BLaER1 treated with 17β-estradiol and CSF1 and Interleukin-3, amounts not matched to agents 10 nM and 100 nM (cell line): ENCODE measurements around the gene ZSCAN29.

ENCODE experiments used
- H3K27ac ChIP-seq, 11 experiments: shearing (Covaris generic); formaldehyde crosslinking; 2 replicates each; pipeline ENCODE4 v1.8.1; 2022
- H3K27me3 ChIP-seq, 11 experiments: shearing (Covaris generic); formaldehyde crosslinking; 2 replicates each; pipeline ENCODE4 v1.8.1; 2022
- H3K36me3 ChIP-seq, 11 experiments: shearing (Covaris generic); formaldehyde crosslinking; 2 replicates each; pipeline ENCODE4 v1.8.1; 2022
- H3K4me1 ChIP-seq, 10 experiments: shearing (Covaris generic); formaldehyde crosslinking; 2 replicates each; pipeline ENCODE4 v1.8.1; 2022
- H3K4me2 ChIP-seq, 11 experiments: shearing (Covaris generic); formaldehyde crosslinking; 2 replicates each; pipeline ENCODE4 v1.8.1; 2022
- H3K4me3 ChIP-seq, 10 experiments: shearing (Covaris generic); formaldehyde crosslinking; 2 replicates each; pipeline ENCODE4 v1.8.1; 2022
- H3K9ac ChIP-seq, 11 experiments: shearing (Covaris generic); formaldehyde crosslinking; 2 replicates each; pipeline ENCODE4 v1.8.1; 2022
- H3K9me3 ChIP-seq, 11 experiments: shearing (Covaris generic); formaldehyde crosslinking; replicated peaks in 1 of 11; 2 replicates each; pipeline ENCODE4 v1.8.1; 2022
- H4K20me1 ChIP-seq, 11 experiments: shearing (Covaris generic); formaldehyde crosslinking; 2 replicates each; pipeline ENCODE4 v1.8.1; 2022
- Cebpa-rat ChIP-seq, 11 experiments: shearing (Covaris generic); IDR thresholded peaks; 2 replicates each; pipeline ENCODE4 v1.8.1; 2022

ZSCAN29 gene

DNA sequence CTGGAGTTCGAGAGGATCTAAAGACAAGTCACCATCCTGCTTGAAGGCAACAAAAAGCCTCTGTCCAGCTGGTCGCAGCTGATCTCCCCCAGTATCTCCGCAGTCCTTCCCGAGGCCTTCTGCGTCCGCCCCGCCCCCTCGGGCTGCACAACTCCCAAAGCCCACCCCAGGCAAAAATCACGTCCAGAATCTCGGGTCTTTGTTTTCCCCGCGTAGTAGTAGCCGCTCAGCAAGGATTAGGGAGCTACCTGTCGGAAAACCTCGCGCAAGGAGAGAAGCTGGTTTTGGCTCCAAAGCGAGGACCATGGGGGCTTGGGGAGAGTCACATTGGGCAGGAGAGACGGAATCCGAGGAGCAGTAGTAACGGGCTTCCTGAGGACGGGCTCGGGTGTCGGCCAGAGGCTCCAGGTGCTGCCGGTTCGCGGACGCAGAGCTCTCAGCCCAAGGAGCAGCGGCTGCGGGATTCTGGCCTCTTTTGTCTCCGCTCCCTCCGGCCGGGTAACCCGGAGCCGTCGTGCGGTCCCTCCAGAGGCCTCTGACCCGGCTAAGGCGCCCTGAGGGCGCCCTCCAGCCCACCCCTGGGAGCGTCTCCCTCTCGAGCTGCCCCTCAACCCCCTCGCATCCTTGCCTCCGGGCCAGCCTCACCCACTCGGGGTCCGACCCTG is 401 bp downstream of the ZSCAN29 start:
- no peaks in the 10 kb centered on the region for H3K27me3 ChIP-seq
- H3K4me2 ChIP-seq = peak overlapping the region; percentile 85 to 98 (median 95)
- H3K36me3 ChIP-seq = peaks cover 34 to 62% (median 52%) of the 10 kb centered on the region in 11 experiments
- H3K27ac ChIP-seq = peak overlapping the region; percentile 82 to 92 (median 88)
- H3K4me3 ChIP-seq = peak overlapping the region; percentile 76 to 93 (median 85)
- H4K20me1 ChIP-seq = peaks cover 0 to 19% (median 0%) of the 10 kb centered on the region in 11 experiments; a peak in 4 of 22 replicates
- H3K9ac ChIP-seq = peak overlapping the region; percentile 88 to 93 (median 92)
- peaks cover 30 to 50% (median 42%) of the 10 kb centered on the region in 11 experiments for H3K9me3 ChIP-seq
- peaks cover 33 to 41% (median 36%) of the 10 kb centered on the region in 10 experiments for H3K4me1 ChIP-seq
- no peak for TF ChIP-seq Cebpa-rat (IDR thresholded peaks at IDR 0.05)

DNA sequence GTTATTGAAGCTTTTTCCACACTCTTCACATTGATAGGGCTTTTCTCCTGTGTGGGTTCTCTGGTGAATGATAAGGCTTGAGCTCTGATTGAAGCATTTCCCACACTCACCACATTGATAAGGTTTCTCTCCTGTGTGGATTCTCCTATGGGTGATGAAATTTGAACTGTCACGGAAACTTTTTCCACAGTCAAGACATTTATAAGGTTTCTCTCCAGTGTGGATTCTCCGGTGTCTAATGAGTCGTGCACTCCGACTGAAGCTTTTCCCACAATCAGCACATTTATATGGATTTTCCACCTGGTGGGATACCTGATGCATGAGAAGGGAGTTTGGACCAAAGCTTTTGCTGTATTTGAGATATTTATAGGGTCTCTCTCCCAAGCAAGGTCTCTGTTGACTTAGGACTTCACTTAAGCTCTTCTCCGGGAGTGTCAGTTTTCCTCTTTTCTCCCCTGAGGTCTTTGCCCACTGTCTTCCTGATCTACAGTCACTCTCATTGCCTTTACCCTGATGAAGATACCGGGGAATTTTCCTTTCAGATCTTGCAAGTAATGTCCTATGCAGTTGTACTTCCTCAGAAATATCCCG is 9.4 kb downstream of the ZSCAN29 start:
- peak overlapping the region in 9 of 10 experiments; percentile 20 to 51 (median 35); a peak in 17 of 20 replicates for H3K4me3 ChIP-seq
- H3K27ac ChIP-seq = no peak overlapping the region
- H3K9me3 ChIP-seq = peaks cover 89 to 100% (median 97%) of the 10 kb centered on the region in 11 experiments
- no peak for TF ChIP-seq Cebpa-rat (IDR thresholded peaks at IDR 0.05)
- H3K36me3 ChIP-seq = peaks cover 82 to 100% (median 98%) of the 10 kb centered on the region in 11 experiments
- H4K20me1 ChIP-seq = 0 out of 22 replicates have a peak, but pooled peaks cover 0 to 5% (median 0%) of the 10 kb centered on the region in 11 experiments
- H3K4me1 ChIP-seq = peaks cover 0 to 26% (median 0%) of the 10 kb centered on the region in 10 experiments; a peak in 3 of 20 replicates
- H3K4me2 ChIP-seq = no peak overlapping the region
- no peaks in the 10 kb centered on the region for H3K27me3 ChIP-seq
- no peak overlapping the region for H3K9ac ChIP-seq

DNA sequence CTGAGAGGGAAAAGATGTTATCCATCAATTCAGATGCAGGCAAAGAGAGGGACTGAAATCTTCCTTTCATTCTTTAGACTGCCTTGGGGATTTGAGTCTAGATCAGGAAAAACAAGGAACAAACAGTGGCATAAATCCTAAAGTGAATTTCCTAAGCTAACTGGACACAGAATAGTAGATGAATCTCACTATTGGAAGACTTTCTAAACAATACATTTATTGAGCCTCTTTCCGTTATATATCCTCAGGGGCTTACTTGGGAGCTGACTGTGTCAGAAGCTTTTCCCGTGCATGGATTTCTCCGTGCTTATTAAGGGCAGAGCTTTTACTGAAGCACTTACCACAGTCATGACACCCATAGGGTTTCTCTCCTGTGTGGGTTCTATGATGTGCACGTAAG is 10.0 kb downstream of the ZSCAN29 start:
- peaks cover 0 to 21% (median 0%) of the 10 kb centered on the region in 10 experiments; a peak in 3 of 20 replicates for H3K4me1 ChIP-seq
- H3K4me2 ChIP-seq = no peak overlapping the region
- no peak overlapping the region for H3K27ac ChIP-seq
- H3K9me3 ChIP-seq = peaks cover 84 to 96% (median 91%) of the 10 kb centered on the region in 11 experiments
- H3K36me3 ChIP-seq = peaks cover 76 to 99% (median 93%) of the 10 kb centered on the region in 11 experiments
- no peaks in the 10 kb centered on the region for H3K27me3 ChIP-seq
- peak overlapping the region in 9 of 10 experiments; percentile 20 to 51 (median 35); a peak in 18 of 20 replicates for H3K4me3 ChIP-seq
- H3K9ac ChIP-seq = no peak overlapping the region
- 0 out of 22 replicates have a peak, but pooled peaks cover 0 to 5% (median 0%) of the 10 kb centered on the region in 11 experiments for H4K20me1 ChIP-seq
- no peak for TF ChIP-seq Cebpa-rat (IDR thresholded peaks at IDR 0.05)

DNA sequence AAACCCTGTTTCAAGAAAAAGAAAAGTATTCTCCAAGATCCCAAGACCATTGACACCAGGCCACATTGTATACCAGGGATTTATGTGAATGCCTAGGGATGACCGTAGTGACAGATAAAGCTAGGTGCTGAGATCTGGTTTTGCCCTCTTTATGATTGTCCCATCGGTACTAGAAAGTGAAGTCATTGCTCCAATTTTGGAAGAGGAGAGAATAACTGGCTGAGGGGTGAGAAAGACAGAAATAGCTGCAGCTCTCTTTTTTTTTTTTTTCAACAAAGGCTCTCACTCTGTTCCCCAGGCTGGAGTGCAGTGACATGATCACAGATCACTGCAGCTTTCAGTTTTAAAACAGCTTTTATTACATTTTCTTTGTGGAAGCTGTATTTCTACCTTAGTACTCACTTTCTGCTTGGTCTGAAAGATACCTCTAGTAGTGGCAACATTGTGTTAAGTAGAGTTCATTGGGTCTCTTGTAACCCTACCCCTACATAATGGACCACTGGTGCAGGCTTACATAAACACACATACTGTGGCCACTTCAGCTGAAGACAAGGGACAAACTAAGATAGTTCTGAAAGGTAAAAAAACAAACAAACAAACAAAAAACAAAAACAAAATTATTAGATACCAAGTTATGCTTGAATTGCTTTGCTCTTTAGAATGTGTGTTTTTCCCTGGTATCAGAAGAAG is 18.0 kb downstream of the ZSCAN29 start:
- no peak for TF ChIP-seq Cebpa-rat (IDR thresholded peaks at IDR 0.05)
- H3K27ac ChIP-seq = no peak overlapping the region
- no peak overlapping the region for H3K9ac ChIP-seq
- no peaks in the 10 kb centered on the region for H3K27me3 ChIP-seq
- no peak overlapping the region for H3K4me3 ChIP-seq
- H3K4me2 ChIP-seq = peak overlapping the region in 1 of 11 experiments; percentile 58; a peak in 3 of 22 replicates
- peaks cover 11 to 52% (median 22%) of the 10 kb centered on the region in 11 experiments; a peak in 21 of 22 replicates for H3K36me3 ChIP-seq
- H4K20me1 ChIP-seq = no peaks in the 10 kb centered on the region
- H3K4me1 ChIP-seq = peaks cover 15 to 23% (median 19%) of the 10 kb centered on the region in 10 experiments
- peaks cover 4 to 16% (median 11%) of the 10 kb centered on the region in 11 experiments; a peak in 20 of 22 replicates for H3K9me3 ChIP-seq

DNA sequence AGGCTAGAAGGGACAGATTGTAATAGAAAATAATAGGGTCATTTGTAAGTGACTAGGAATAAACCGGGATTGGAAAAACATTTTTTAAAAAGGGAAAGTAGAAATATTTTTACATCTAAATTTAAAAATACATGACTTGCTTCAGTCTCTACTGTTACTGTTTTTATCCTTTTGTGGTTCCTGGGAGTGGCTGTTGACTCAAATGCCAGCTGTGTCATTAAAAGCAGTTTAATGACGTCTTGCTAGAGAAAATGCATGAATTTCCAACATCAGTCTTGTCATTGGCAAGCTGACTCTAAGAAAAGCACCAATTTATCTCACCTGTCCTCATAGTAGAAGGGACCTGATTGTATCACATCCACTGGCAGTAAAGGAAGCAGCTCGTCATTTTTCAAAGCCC is 23.7 kb downstream of the ZSCAN29 start:
- Histone ChIP-seq H3K4me1 (peaks cover 0 to 14% (median 0%) of the 10 kb centered on the region in 10 experiments; a peak in 4 of 20 replicates), H3K4me3 (no peak overlapping the region), H3K27me3 (no peaks in the 10 kb centered on the region), H3K36me3 (peaks cover 0 to 40% (median 6%) of the 10 kb centered on the region in 11 experiments; a peak in 11 of 22 replicates), H3K9ac (no peak overlapping the region), H3K4me2 (no peak overlapping the region; a peak in 1 of 22 replicates), H4K20me1 (no peaks in the 10 kb centered on the region), H3K9me3 (no peaks in the 10 kb centered on the region), H3K27ac (no peak overlapping the region)
- TF ChIP-seq Cebpa-rat (IDR thresholded peaks at IDR 0.05) = no peak

DNA sequence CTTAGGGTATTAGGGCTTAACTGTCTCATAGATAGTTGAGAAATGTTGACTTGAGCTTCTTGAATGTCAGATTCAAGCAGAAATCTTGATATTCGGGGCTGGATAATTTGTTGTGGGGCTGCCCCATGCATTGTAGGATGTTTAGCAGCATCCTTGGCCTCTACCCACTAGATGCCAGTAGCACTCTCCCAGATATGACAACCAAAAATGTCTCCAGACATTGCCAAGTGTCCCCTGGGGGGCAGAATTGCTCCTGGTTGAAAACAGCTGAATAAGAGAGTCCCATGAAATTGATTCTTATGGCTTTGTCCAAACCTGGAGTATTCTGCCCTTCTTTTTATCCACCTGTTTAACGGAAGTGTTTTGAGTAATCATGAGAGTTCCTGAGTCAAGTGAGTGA is 24.5 kb downstream of the ZSCAN29 start:
- Histone ChIP-seq H3K4me2 (no peak overlapping the region), H3K9me3 (no peaks in the 10 kb centered on the region), H3K4me3 (no peak overlapping the region), H3K36me3 (peaks cover 0 to 33% (median 6%) of the 10 kb centered on the region in 11 experiments; a peak in 11 of 22 replicates), H3K27me3 (no peaks in the 10 kb centered on the region), H3K9ac (no peak overlapping the region), H4K20me1 (no peaks in the 10 kb centered on the region), H3K27ac (no peak overlapping the region), H3K4me1 (peaks cover 0 to 14% (median 0%) of the 10 kb centered on the region in 10 experiments; a peak in 4 of 20 replicates)
- no peak for TF ChIP-seq Cebpa-rat (IDR thresholded peaks at IDR 0.05)

DNA sequence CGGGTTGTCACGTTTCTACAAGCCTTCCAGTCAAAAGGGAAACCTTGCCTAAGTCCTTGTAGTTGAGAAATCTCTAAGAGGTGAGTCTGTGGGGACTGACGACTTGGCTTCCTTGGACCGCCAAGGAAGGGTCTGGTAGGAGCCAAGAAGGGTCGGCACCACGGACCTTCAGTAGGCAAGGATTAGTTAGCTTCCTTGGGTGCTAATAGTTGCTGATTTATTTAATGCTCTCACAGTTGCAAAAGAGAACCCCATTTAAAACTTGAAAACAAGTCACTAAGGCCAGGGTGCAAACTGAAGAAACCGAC is 40.1 kb downstream of the ZSCAN29 start:
- H3K27ac ChIP-seq = peak overlapping the region; percentile 79 to 93 (median 86); a peak in 20 of 22 replicates
- H3K27me3 ChIP-seq = no peaks in the 10 kb centered on the region
- peak overlapping the region; percentile 75 to 86 (median 84); a peak in 21 of 22 replicates for H3K9ac ChIP-seq
- H4K20me1 ChIP-seq = no peaks in the 10 kb centered on the region
- H3K9me3 ChIP-seq = peaks cover 0 to 23% (median 18%) of the 10 kb centered on the region in 11 experiments; a peak in 18 of 22 replicates
- peak overlapping the region; percentile 63 to 81 (median 70) for H3K4me3 ChIP-seq
- TF ChIP-seq Cebpa-rat (IDR thresholded peaks at IDR 0.05) = no peak
- H3K4me1 ChIP-seq = peaks cover 13 to 28% (median 21%) of the 10 kb centered on the region in 10 experiments
- H3K4me2 ChIP-seq = peak overlapping the region; percentile 84 to 99 (median 93)
- H3K36me3 ChIP-seq = peaks cover 10 to 24% (median 17%) of the 10 kb centered on the region in 11 experiments; a peak in 21 of 22 replicates

DNA sequence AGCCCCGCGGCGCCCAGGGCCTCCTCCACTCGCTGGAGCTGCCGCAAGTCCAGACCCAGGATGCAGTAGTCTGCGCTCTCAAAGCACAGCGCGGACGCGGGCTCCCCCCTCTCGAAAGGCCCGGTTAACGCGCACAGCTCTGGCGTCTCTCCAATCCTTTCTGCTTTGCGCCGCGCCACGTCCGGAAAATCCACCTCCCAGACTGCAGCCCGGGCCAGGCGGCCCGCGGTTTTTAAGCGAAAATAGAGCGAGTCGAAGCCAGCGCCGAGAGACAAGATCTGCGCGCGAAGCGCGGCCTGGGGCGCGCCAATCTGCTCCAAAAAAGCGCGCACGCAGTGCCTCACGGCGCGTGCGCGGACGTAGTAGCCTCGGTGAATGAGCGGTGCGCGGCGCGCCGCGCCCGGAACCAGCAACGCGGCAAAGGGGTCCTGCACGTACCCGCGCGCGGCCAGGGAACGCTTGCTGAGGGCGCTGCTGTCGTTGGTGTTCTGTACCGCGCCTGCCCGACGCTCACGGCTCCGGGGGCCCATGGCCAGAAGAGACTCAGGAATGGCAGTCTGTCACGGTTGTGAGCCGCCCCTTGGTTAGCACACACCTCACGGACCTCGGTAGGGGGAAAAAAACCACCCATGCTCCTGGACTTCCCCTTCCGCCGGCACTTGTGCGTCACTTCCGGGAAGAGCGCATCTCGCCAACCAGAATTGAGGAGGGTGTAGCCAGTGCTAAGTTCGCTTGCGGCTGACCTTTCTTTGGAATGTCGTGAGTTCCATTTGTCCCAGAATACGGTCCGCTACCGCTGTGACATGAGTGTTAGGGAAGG is 40.7 kb downstream of the ZSCAN29 start, which contains the start of gene LCMT2:
Gene LCMT2, minus strand, starts transcription at position 614 of the 820 bp plus-strand sequence. Its CDS starts 84 bp downstream, at position 530.
- Histone ChIP-seq H3K36me3 (peaks cover 5 to 24% (median 15%) of the 10 kb centered on the region in 11 experiments; a peak in 21 of 22 replicates), H3K27me3 (no peaks in the 10 kb centered on the region), H3K4me3 (peak within 1 kb of the TSS; percentile 63 to 81 (median 70)), H3K9me3 (peaks cover 0 to 23% (median 18%) of the 10 kb centered on the region in 11 experiments; a peak in 18 of 22 replicates), H3K9ac (peak within 1 kb of the TSS; percentile 75 to 86 (median 84)), H3K4me1 (peaks cover 13 to 31% (median 21%) of the 10 kb centered on the region in 10 experiments), H3K27ac (peak within 1 kb of the TSS; percentile 79 to 93 (median 86)), H4K20me1 (no peaks in the 10 kb centered on the region), H3K4me2 (peak within 1 kb of the TSS; percentile 84 to 99 (median 93))
- TF ChIP-seq Cebpa-rat (IDR thresholded peaks at IDR 0.05) = no peak
